HepG2 (cell line): ENCODE results near the gene RAD50. TPM values are rescaled to one million over a fixed set of nuclear protein-coding genes. Genes with fewer than 3 reads are reported as not detected.

Experiments
- ATAC-seq: fragments of 200-7000 bp; cut with Tn5 transposase; 3 replicates; pipeline ENCODE4 v1.9.1; 2020; ENCODE audit warnings: mild to moderate bottlenecking, moderate library complexity
- BruUV-seq: library from RNA; stranded (reverse); fragments of 400-500 nt; replicated peaks from 2 replicates; lab custom pipeline; 2021; lab: Mats Ljungman, UMichigan
- CTCF ChIA-PET: fragments of 300-600 bp; formaldehyde crosslinking; extraction: SDS; loops from one replicate; lab custom pipeline; 2021; ENCODE audit warnings: low total read pairs, inconsistent platforms, low intra/inter-chr PET ratio; lab: Yijun Ruan, JAX
- POLR2A ChIA-PET: fragments of 350-600 bp; sonication (Branson Sonifier 250); formaldehyde crosslinking; loops from one replicate; lab custom pipeline; 2020; ENCODE audit warnings: antibody characterized with exemption, inconsistent platforms; lab: Yijun Ruan, JAX
- DNase-seq: peaks from one replicate; pipeline ENCODE4 v3.0.0-alpha.2; 2015; ENCODE audit warnings: low spot score
- FAIRE-seq: peaks from 3 replicates; lab custom pipeline; 2011; peaks lifted over from hg19 to GRCh38; lab: Jason Lieb, UNC
- H2AFZ ChIP-seq: one replicate; pipeline ENCODE4 v1.6.1; 2011; ENCODE audit warnings: low read length, inconsistent platforms
- H3K27ac ChIP-seq: fragments of 300-600 bp; 3 replicates; pipeline ENCODE4 v1.8.0; 2011; ENCODE audit warnings: mixed run types, mild to moderate bottlenecking, mixed read lengths, low read length, inconsistent platforms; ENCODE audit not compliant: insufficient read depth; ENCODE audit errors: extremely low read length
- H3K27me3 ChIP-seq, 2 experiments: fragments of 200-600 bp in 1 of 2; 2 replicates in 1 of 2; 3 replicates in 1 of 2; pipeline versions ENCODE4 v1.6.0 to v1.8.0; 2011; ENCODE audit warnings: low read length in 2 of 2, mild to moderate bottlenecking in 2 of 2, moderate library complexity in 2 of 2, inconsistent platforms in 1 of 2; ENCODE audit not compliant: insufficient read depth in 2 of 2, control insufficient read depth in 1 of 2
- H3K36me3 ChIP-seq, 2 experiments: fragments of 200-600 bp in 1 of 2; replicated peaks in 1 of 2; 2 replicates in 1 of 2; 3 replicates in 1 of 2; pipeline versions ENCODE4 v1.5.1 to v1.8.0; 2011; ENCODE audit warnings: low read length in 2 of 2, inconsistent platforms in 1 of 2; ENCODE audit not compliant: insufficient read depth in 2 of 2, control insufficient read depth in 1 of 2
- H3K4me1 ChIP-seq: 2 replicates; pipeline ENCODE4 v1.5.1; 2012; ENCODE audit warnings: low read length, inconsistent platforms; ENCODE audit not compliant: insufficient read depth
- H3K4me2 ChIP-seq: 2 replicates; pipeline ENCODE4 v1.6.0; 2011; ENCODE audit warnings: low read depth, low read length, inconsistent platforms
- H3K4me3 ChIP-seq, 3 experiments: fragments of 200-600 bp in 1 of 3; sonication (generic), shearing (Covaris generic) in 1 of 3; replicated peaks in 1 of 3; 2 replicates each; pipeline ENCODE4 v1.5.1; 2011 to 2016; ENCODE audit warnings: low read length in 3 of 3, inconsistent platforms in 2 of 3, low read depth in 2 of 3, mild to moderate bottlenecking in 2 of 3, control low read depth in 1 of 3, mixed read lengths in 1 of 3; ENCODE audit not compliant: insufficient read depth in 1 of 3
- H3K79me2 ChIP-seq: one replicate; pipeline ENCODE4 v1.6.1; 2011; ENCODE audit warnings: low read length, inconsistent platforms; ENCODE audit not compliant: insufficient read depth
- H3K9ac ChIP-seq: 2 replicates; pipeline ENCODE4 v1.6.0; 2011; ENCODE audit warnings: mild to moderate bottlenecking, low read depth, low read length, inconsistent platforms; ENCODE audit not compliant: insufficient read depth
- H3K9me3 ChIP-seq: 2 replicates; pipeline ENCODE4 v1.5.1; 2012; ENCODE audit warnings: mild to moderate bottlenecking, low read length
- H4K20me1 ChIP-seq: 2 replicates; pipeline ENCODE4 v1.6.0; 2011; ENCODE audit warnings: inconsistent platforms, mild to moderate bottlenecking, low read length, moderate library complexity; ENCODE audit not compliant: insufficient read depth
- AGO1 ChIP-seq: fragments of 200-400 bp; formaldehyde crosslinking; IDR thresholded peaks from 2 replicates; pipeline ENCODE4 v1.6.1; 2017; ENCODE audit warnings: mild to moderate bottlenecking, low read depth, low read length, moderate library complexity; ENCODE audit not compliant: poor library complexity, severe bottlenecking
- ATAD3A ChIP-seq: sonication (generic); formaldehyde crosslinking; IDR thresholded peaks from 2 replicates; pipeline ENCODE4 v1.4.0; 2020; ENCODE audit warnings: missing genetic modification reagents
- EED ChIP-seq: sonication (generic); formaldehyde crosslinking; IDR thresholded peaks from 2 replicates; pipeline ENCODE4 v1.5.0; 2020; ENCODE audit warnings: mild to moderate bottlenecking, missing genetic modification reagents
- HIVEP1 ChIP-seq: sonication (generic); formaldehyde crosslinking; IDR thresholded peaks from 2 replicates; pipeline ENCODE4 v1.4.0; 2020; ENCODE audit warnings: mild to moderate bottlenecking, missing genetic modification reagents
- HNF4A ChIP-seq: sonication (generic); formaldehyde crosslinking; IDR thresholded peaks from 2 replicates; pipeline ENCODE4 v1.4.0; 2020; ENCODE audit warnings: missing genetic modification reagents
- HOXA5 ChIP-seq: sonication (generic); formaldehyde crosslinking; IDR thresholded peaks from 2 replicates; pipeline ENCODE4 v1.4.0; 2020; ENCODE audit warnings: missing genetic modification reagents
- KLF15 ChIP-seq: sonication (generic); formaldehyde crosslinking; IDR thresholded peaks from 2 replicates; pipeline ENCODE4 v1.8.1; 2023; ENCODE audit warnings: borderline replicate concordance, mild to moderate bottlenecking, inconsistent platforms, missing genetic modification reagents, mixed read lengths
- MAFF ChIP-seq: IDR thresholded peaks from 2 replicates; pipeline ENCODE4 v1.6.1; 2011; ENCODE audit warnings: low read depth, low read length, improper control_type of control experiment
- MTF1 ChIP-seq: sonication (generic); formaldehyde crosslinking; IDR thresholded peaks from 2 replicates; pipeline ENCODE4 v1.5.0; 2020; ENCODE audit warnings: missing genetic modification reagents
- NFIC ChIP-seq: IDR thresholded peaks from 2 replicates; pipeline ENCODE4 v1.6.1; 2012; ENCODE audit warnings: mild to moderate bottlenecking, low read length, inconsistent platforms
- PHF20 ChIP-seq: sonication (generic); formaldehyde crosslinking; IDR thresholded peaks from 2 replicates; pipeline ENCODE4 v1.5.0; 2020; ENCODE audit warnings: mild to moderate bottlenecking, missing genetic modification reagents
- SIX1 ChIP-seq: sonication (generic); formaldehyde crosslinking; IDR thresholded peaks from 2 replicates; pipeline ENCODE4 v1.4.0; 2020; ENCODE audit warnings: missing genetic modification reagents, borderline replicate concordance
- SSRP1 ChIP-seq: IDR thresholded peaks from 2 replicates; pipeline ENCODE4 v1.6.1; 2016; ENCODE audit warnings: control low read depth
- ZNF20 ChIP-seq: sonication (generic); formaldehyde crosslinking; IDR thresholded peaks from 2 replicates; pipeline ENCODE4 v1.4.0; 2020; ENCODE audit warnings: mild to moderate bottlenecking, moderate library complexity, missing genetic modification reagents
- ZNF460 ChIP-seq: sonication (generic); formaldehyde crosslinking; IDR thresholded peaks from 2 replicates; pipeline ENCODE4 v1.5.1; 2020; ENCODE audit warnings: missing genetic modification reagents, mild to moderate bottlenecking, borderline replicate concordance
- ZNF546 ChIP-seq: sonication (generic); formaldehyde crosslinking; conservative IDR thresholded peaks from 2 replicates; pipeline ENCODE4 v1.8.1; 2023; ENCODE audit warnings: mild to moderate bottlenecking, missing genetic modification reagents
- ZNF605 ChIP-seq: sonication (generic); formaldehyde crosslinking; IDR thresholded peaks from 2 replicates; pipeline ENCODE4 v1.8.0; 2022; ENCODE audit warnings: mild to moderate bottlenecking, missing genetic modification reagents
- WGBS: methylation state at CpG from one replicate; pipeline ENCODE4 v1.1.6; 2017; ENCODE audit warnings: low lambda C conversion rate; 5-methylcytosine and 5-hydroxymethylcytosine counted together
- in situ Hi-C: cut with HindIII; loops from 2 replicates; pipeline ENCODE4 v1.10.0; 2017; ENCODE audit warnings: low pct_unique_long_range_greater_than_20kb; ENCODE audit not compliant: extremely low pct_ligation_motif_present
- intact Hi-C: fragments of 100-400 bp; cut with micrococcal nuclease; formaldehyde crosslinking; loops from one replicate; pipeline ENCODE4 v1.10.0; 2022; ENCODE audit not compliant: unreplicated experiment
- polyA plus RNA-seq, 8 experiments: library from polyadenylated mRNA; depleted of rRNA in 3 of 8; stranded (reverse) in 7 of 8; unstranded in 1 of 8; fragments of >200 nt; fragmentation: Illumina TruSeq in 4 of 8; extraction: Trizol in 4 of 8; gene quantifications; 2 replicates each; pipeline versions ENCODE4 v1.2.1 to v1.2.3, GENCODE V29; 2011 to 2016; ENCODE audit warnings: low read depth in 4 of 8, missing spikeins in 1 of 8, mixed read lengths in 1 of 8; ENCODE audit not compliant: insufficient read depth in 1 of 8
- total RNA-seq, 5 experiments: library from RNA; depleted of rRNA; stranded (reverse); fragments of >200 nt; fragmentation: Illumina TruSeq; extraction: Trizol; gene quantifications; 2 replicates each; pipeline ENCODE4 v1.2.3, GENCODE V29; 2016; ENCODE audit warnings: low read depth in 1 of 5
- TF ChIP-seq, protein P1 (sequence below): sonication (generic); formaldehyde crosslinking; IDR thresholded peaks from 2 replicates; pipeline ENCODE4 v1.8.0; 2022; ENCODE audit warnings: mild to moderate bottlenecking, missing genetic modification reagents
- TF ChIP-seq, protein P2 (sequence below): fragments of 450-650 bp; IDR thresholded peaks from 2 replicates; pipeline ENCODE4 v1.6.1; 2016

RAD50 gene
- total and polyA plus RNA-seq, 2 of the 13 experiments (the other 11 are each of a cell fraction or from before 2014, with no cell fraction given) = 19.2 to 23.4 TPM

- no peak overlapping the region for H3K9ac ChIP-seq
- intact Hi-C loops (no loop called here), in situ Hi-C loops (loop anchor here (25.0 kb wide), 1 partner anchor 270 kb away; no protein-coding TSS in a partner anchor)
- H3K4me2 ChIP-seq = no peak overlapping the region
- BruUV-seq = no TSS peak
- POLR2A ChIA-PET = no interaction called here
- WGBS = 66% methylated on average over 12 of the region's 12 CpGs
- DNase-seq = no peak
- H3K27me3 ChIP-seq = peaks cover 1 to 5% of the 10 kb centered on the region in 2 experiments; a peak in 2 of 5 replicates
- CTCF ChIA-PET = no interaction called here
- no peak overlapping the region for H3K27ac ChIP-seq
- H3K79me2 ChIP-seq = no peaks in the 10 kb centered on the region
- no peaks in the 10 kb centered on the region for H3K9me3 ChIP-seq
- no peaks in the 10 kb centered on the region for H4K20me1 ChIP-seq
- no peaks in the 10 kb centered on the region for H3K36me3 ChIP-seq
- no peak overlapping the region for H2AFZ ChIP-seq
- TF ChIP-seq HOXA5 (CRISPR knock-in tag) (no peak), NFIC (no peak), ZNF20 (CRISPR knock-in tag) (no peak), SSRP1 (CRISPR knock-in tag) (no peak), ZNF546 (no peak), ATAD3A (CRISPR knock-in tag) (no peak), AGO1 (no peak), HNF4A (no peak), HIVEP1 (CRISPR knock-in tag) (no peak), ZNF460 (CRISPR knock-in tag) (no peak), MAFF (no peak), PHF20 (CRISPR knock-in tag) (no peak), ZNF605 (CRISPR knock-in tag) (no peak), KLF15 (no peak), SIX1 (no peak), EED (CRISPR knock-in tag) (no peak), MTF1 (CRISPR knock-in tag) (no peak)
- TF ChIP-seq, protein P1, sequence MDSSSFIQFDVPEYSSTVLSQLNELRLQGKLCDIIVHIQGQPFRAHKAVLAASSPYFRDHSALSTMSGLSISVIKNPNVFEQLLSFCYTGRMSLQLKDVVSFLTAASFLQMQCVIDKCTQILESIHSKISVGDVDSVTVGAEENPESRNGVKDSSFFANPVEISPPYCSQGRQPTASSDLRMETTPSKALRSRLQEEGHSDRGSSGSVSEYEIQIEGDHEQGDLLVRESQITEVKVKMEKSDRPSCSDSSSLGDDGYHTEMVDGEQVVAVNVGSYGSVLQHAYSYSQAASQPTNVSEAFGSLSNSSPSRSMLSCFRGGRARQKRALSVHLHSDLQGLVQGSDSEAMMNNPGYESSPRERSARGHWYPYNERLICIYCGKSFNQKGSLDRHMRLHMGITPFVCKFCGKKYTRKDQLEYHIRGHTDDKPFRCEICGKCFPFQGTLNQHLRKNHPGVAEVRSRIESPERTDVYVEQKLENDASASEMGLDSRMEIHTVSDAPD = no peak
- TF ChIP-seq, protein P2, sequence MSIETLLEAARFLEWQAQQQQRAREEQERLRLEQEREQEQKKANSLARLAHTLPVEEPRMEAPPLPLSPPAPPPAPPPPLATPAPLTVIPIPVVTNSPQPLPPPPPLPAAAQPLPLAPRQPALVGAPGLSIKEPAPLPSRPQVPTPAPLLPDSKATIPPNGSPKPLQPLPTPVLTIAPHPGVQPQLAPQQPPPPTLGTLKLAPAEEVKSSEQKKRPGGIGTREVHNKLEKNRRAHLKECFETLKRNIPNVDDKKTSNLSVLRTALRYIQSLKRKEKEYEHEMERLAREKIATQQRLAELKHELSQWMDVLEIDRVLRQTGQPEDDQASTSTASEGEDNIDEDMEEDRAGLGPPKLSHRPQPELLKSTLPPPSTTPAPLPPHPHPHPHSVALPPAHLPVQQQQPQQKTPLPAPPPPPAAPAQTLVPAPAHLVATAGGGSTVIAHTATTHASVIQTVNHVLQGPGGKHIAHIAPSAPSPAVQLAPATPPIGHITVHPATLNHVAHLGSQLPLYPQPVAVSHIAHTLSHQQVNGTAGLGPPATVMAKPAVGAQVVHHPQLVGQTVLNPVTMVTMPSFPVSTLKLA = no peak
- no peak overlapping the region for H3K4me3 ChIP-seq
- no peak for ATAC-seq
- no peak for FAIRE-seq
- peaks cover 35% of the 10 kb centered on the region for H3K4me1 ChIP-seq
Measured at GRCh38 chr5:132656774-132657355, 100.1 kb downstream of the RAD50 start.
